ENCODE measurements around the gene ARHGEF17. TPM values are rescaled to one million over a fixed set of nuclear protein-coding genes. Genes with fewer than 3 reads are reported as not detected.

Gene ARHGEF17
- total RNA-seq, 1 donor from 2014 or later = 4.5 TPM

- no peak overlapping the region for H3K4me3 ChIP-seq (ENCODE audit: low read depth, low read length)
- no peak for TF ChIP-seq CTCF (IDR thresholded peaks at IDR 0.05; ENCODE audit: insufficient read depth, low read length, severe bottlenecking)
- DNase-seq (ENCODE audit: low read depth) (no peak), FAIRE-seq (no peak)
- no peaks in the 10 kb centered on the region for H3K27me3 ChIP-seq (ENCODE audit: control insufficient read depth, insufficient read depth, low read length)
- H3K36me3 ChIP-seq (ENCODE audit: control insufficient read depth, insufficient read depth, low read length) = peaks cover 12% of the 10 kb centered on the region
Measured at GRCh38 chr11:73405146-73405510, 97.1 kb downstream of the ARHGEF17 start.

- H3K27me3 ChIP-seq (ENCODE audit: control insufficient read depth, insufficient read depth, low read length) = no peaks in the 10 kb centered on the region
- no peak for DNase-seq (ENCODE audit: low read depth)
- H3K36me3 ChIP-seq (ENCODE audit: control insufficient read depth, insufficient read depth, low read length) = peaks cover 14% of the 10 kb centered on the region
- TF ChIP-seq CTCF (IDR thresholded peaks at IDR 0.05; ENCODE audit: insufficient read depth, low read length, severe bottlenecking) = no peak
- H3K4me3 ChIP-seq (ENCODE audit: low read depth, low read length) = no peak overlapping the region
- FAIRE-seq = no peak
Measured at GRCh38 chr11:73406131-73406530, 98.1 kb downstream of the ARHGEF17 start.

GRCh38 chr11:73406619-73407018 lies 98.5 kb downstream of the ARHGEF17 start:
- Histone ChIP-seq H3K36me3 (ENCODE audit: control insufficient read depth, insufficient read depth, low read length) (peaks cover 14% of the 10 kb centered on the region), H3K27me3 (ENCODE audit: control insufficient read depth, insufficient read depth, low read length) (no peaks in the 10 kb centered on the region), H3K4me3 (ENCODE audit: low read depth, low read length) (no peak overlapping the region)
- no peak for TF ChIP-seq CTCF (IDR thresholded peaks at IDR 0.05; ENCODE audit: insufficient read depth, low read length, severe bottlenecking)
- no peak for DNase-seq (ENCODE audit: low read depth)
- FAIRE-seq = no peak

- no peak for DNase-seq (ENCODE audit: low read depth)
- TF ChIP-seq CTCF (IDR thresholded peaks at IDR 0.05; ENCODE audit: insufficient read depth, low read length, severe bottlenecking) = no peak
- H3K36me3 ChIP-seq (ENCODE audit: control insufficient read depth, insufficient read depth, low read length) = peaks cover 13% of the 10 kb centered on the region
- FAIRE-seq = no peak
- no peak overlapping the region for H3K4me3 ChIP-seq (ENCODE audit: low read depth, low read length)
- no peaks in the 10 kb centered on the region for H3K27me3 ChIP-seq (ENCODE audit: control insufficient read depth, insufficient read depth, low read length)
Measured at GRCh38 chr11:73409431-73409830, 101.4 kb downstream of the ARHGEF17 start.

GRCh38 chr11:73410627-73411026 lies 102.6 kb downstream of the ARHGEF17 start:
- H3K36me3 ChIP-seq (ENCODE audit: control insufficient read depth, insufficient read depth, low read length) = peaks cover 11% of the 10 kb centered on the region

More at GRCh38 chr11:73410627-73411026, 102.6 kb downstream of the ARHGEF17 start:
- TF ChIP-seq CTCF (IDR thresholded peaks at IDR 0.05; ENCODE audit: insufficient read depth, low read length, severe bottlenecking) = no peak
- H3K4me3 ChIP-seq (ENCODE audit: low read depth, low read length) = no peak overlapping the region
- FAIRE-seq (no peak), DNase-seq (ENCODE audit: low read depth) (no peak)
- H3K27me3 ChIP-seq (ENCODE audit: control insufficient read depth, insufficient read depth, low read length) = no peaks in the 10 kb centered on the region

Data from bronchial epithelial cell (primary cell).